ENCODE data around the gene CWH43. TPM values are rescaled to one million over a fixed set of nuclear protein-coding genes. Genes with fewer than 3 reads are reported as not detected.

Gene CWH43
- total RNA-seq, 4 donors from 2014 or later = 0.29 to 3.7 TPM; not detected in 2

Small RNAs within 50 kb of the gene (small RNA-seq; reads per million reads assigned to genes)
- not detected for gene AC020593.1

Other genes starting within 250 kb of the CWH43 start
- gene FRYL, start 206.0 kb upstream of the CWH43 start, total RNA-seq = 100 to 1,000 TPM in 2 of 4 donors, 10 to 100 TPM in 2; 62.5 to 119 (median 98.8) TPM
- gene OCIAD1, start 155.2 kb upstream of the CWH43 start, total RNA-seq = 100 to 1,000 TPM; 127 to 683 (median 166) TPM
- 10 to 100 TPM in 2 of 4 donors, 1 to 10 TPM in 1, under 1 TPM in 1; 0.88 to 17.0 (median 6.2) TPM for gene OCIAD2, start 79.5 kb upstream of the CWH43 start, total RNA-seq

Data from uterus (tissue), 4 donors.